ENCODE results near the gene SLC4A7. TPM values are rescaled to one million over a fixed set of nuclear protein-coding genes. Genes with fewer than 3 reads are reported as not detected.

Gene SLC4A7
- polyA plus RNA-seq, 1 donor (not counting 4 experiments of a cell fraction or from before 2014, with no cell fraction given) = 28.5 TPM

GRCh38 chr3:27380433-27381357 is 103.5 kb downstream of the SLC4A7 start:
- dilution Hi-C loops (cut with MboI; ENCODE audit: extremely low pct_ligation_motif_present, low sequenced_read_pairs) = no loop called here

GRCh38 chr3:27378331-27378730 is 105.9 kb downstream of the SLC4A7 start:
- H3K9me3 ChIP-seq (ENCODE audit: control insufficient read depth, low read depth, low read length) = no peaks in the 10 kb centered on the region
- DNase-seq (ENCODE audit: low read depth, low spot score) (no peak), FAIRE-seq (no peak)
- TF ChIP-seq EZH2 (IDR thresholded peaks at IDR 0.05; ENCODE audit: low read length) (no peak), CTCF (optimal IDR thresholded peaks at IDR 0.05 in 1 of 3, IDR thresholded peaks at IDR 0.05 in 1 of 3, conservative IDR thresholded peaks at IDR 0.05 in 1 of 3; ENCODE audit: extremely low read depth in 1 of 3, insufficient read depth in 2 of 3, low read length in 3 of 3) (no peak)
- H3K4me3 ChIP-seq (ENCODE audit: control insufficient read depth in 2 of 3, extremely low read depth in 1 of 3, insufficient read depth in 2 of 3, low read depth in 1 of 3, low read length in 3 of 3) = no peak overlapping the region
- no peaks in the 10 kb centered on the region for H3K27me3 ChIP-seq (ENCODE audit: control insufficient read depth, extremely low read depth, insufficient read depth, low read length)
- no peaks in the 10 kb centered on the region for H4K20me1 ChIP-seq (ENCODE audit: control insufficient read depth, extremely low read depth, insufficient read depth, low read length)
- no peak overlapping the region for H3K9ac ChIP-seq (ENCODE audit: control insufficient read depth, extremely low read depth, insufficient read depth, low read length)
- dilution Hi-C loops (cut with MboI; ENCODE audit: extremely low pct_ligation_motif_present, low sequenced_read_pairs) = no loop called here
- H3K79me2 ChIP-seq (ENCODE audit: control insufficient read depth, insufficient read depth, low read length) = no peaks in the 10 kb centered on the region
- no peak overlapping the region for H2AFZ ChIP-seq (ENCODE audit: control insufficient read depth, low read length)
- no peak overlapping the region for H3K4me2 ChIP-seq (ENCODE audit: control insufficient read depth, extremely low read depth, insufficient read depth, low read depth, low read length)
- H3K36me3 ChIP-seq (ENCODE audit: control insufficient read depth in 2 of 2, extremely low read depth in 1 of 2, insufficient read depth in 2 of 2, low read length in 2 of 2) = peaks cover 6 to 9% of the 10 kb centered on the region in 2 experiments
- H3K27ac ChIP-seq (ENCODE audit: control insufficient read depth, insufficient read depth, low read length) = no peak overlapping the region
- no peaks in the 10 kb centered on the region for H3K9me1 ChIP-seq (ENCODE audit: control insufficient read depth, extremely low read depth, insufficient read depth, low read length)
- H3K4me1 ChIP-seq (ENCODE audit: control insufficient read depth, extremely low read depth, insufficient read depth, low read length) = no peaks in the 10 kb centered on the region

More at GRCh38 chr3:27380433-27381357, 103.5 kb downstream of the SLC4A7 start:
- H3K4me1 ChIP-seq (ENCODE audit: control insufficient read depth, extremely low read depth, insufficient read depth, low read length) = no peaks in the 10 kb centered on the region
- peaks cover 11 to 12% of the 10 kb centered on the region in 2 experiments for H3K36me3 ChIP-seq (ENCODE audit: control insufficient read depth in 2 of 2, extremely low read depth in 1 of 2, insufficient read depth in 2 of 2, low read length in 2 of 2)
- H3K79me2 ChIP-seq (ENCODE audit: control insufficient read depth, insufficient read depth, low read length) = no peaks in the 10 kb centered on the region
- H2AFZ ChIP-seq (ENCODE audit: control insufficient read depth, low read length) = no peak overlapping the region
- H3K9me1 ChIP-seq (ENCODE audit: control insufficient read depth, extremely low read depth, insufficient read depth, low read length) = no peaks in the 10 kb centered on the region
- no peak overlapping the region for H3K4me2 ChIP-seq (ENCODE audit: control insufficient read depth, extremely low read depth, insufficient read depth, low read depth, low read length)
- no peak for TF ChIP-seq CTCF (optimal IDR thresholded peaks at IDR 0.05 in 1 of 3, IDR thresholded peaks at IDR 0.05 in 1 of 3, conservative IDR thresholded peaks at IDR 0.05 in 1 of 3; ENCODE audit: extremely low read depth in 1 of 3, insufficient read depth in 2 of 3, low read length in 3 of 3)
- no peak for TF ChIP-seq EZH2 (IDR thresholded peaks at IDR 0.05; ENCODE audit: low read length)
- no peak for FAIRE-seq
- H3K4me3 ChIP-seq (ENCODE audit: control insufficient read depth in 2 of 3, extremely low read depth in 1 of 3, insufficient read depth in 2 of 3, low read depth in 1 of 3, low read length in 3 of 3) = no peak overlapping the region
- no peaks in the 10 kb centered on the region for H4K20me1 ChIP-seq (ENCODE audit: control insufficient read depth, extremely low read depth, insufficient read depth, low read length)
- no peaks in the 10 kb centered on the region for H3K9me3 ChIP-seq (ENCODE audit: control insufficient read depth, low read depth, low read length)
- H3K27me3 ChIP-seq (ENCODE audit: control insufficient read depth, extremely low read depth, insufficient read depth, low read length) = no peaks in the 10 kb centered on the region
- no peak overlapping the region for H3K27ac ChIP-seq (ENCODE audit: control insufficient read depth, insufficient read depth, low read length)
- DNase-seq (ENCODE audit: low read depth, low spot score) = no peak
- no peak overlapping the region for H3K9ac ChIP-seq (ENCODE audit: control insufficient read depth, extremely low read depth, insufficient read depth, low read length)

All from keratinocyte (primary cell).